OCI-LY3 (cell line): ENCODE measurements around the gene NUDT8.

Experiments used
- EZH2phosphoT487 ChIP-seq: fragments of 200-600 bp; shearing (Covaris generic); IDR thresholded peaks from 2 replicates; pipeline ENCODE4 v1.6.1; 2018; ENCODE audit warnings: antibody characterized with exemption, mixed run types, low read depth
- TF ChIP-seq, protein P1 (sequence below): fragments of 200-600, 300-600 bp; sonication (generic); IDR thresholded peaks from 2 replicates; pipeline ENCODE4 v1.5.1; 2014; ENCODE audit warnings: antibody characterized with exemption, low read length, low read depth

GRCh38 chr11:67606492-67607295 lies 23.0 kb downstream of the NUDT8 start, which contains the start of gene NDUFV1:
- TF ChIP-seq, protein P1, sequence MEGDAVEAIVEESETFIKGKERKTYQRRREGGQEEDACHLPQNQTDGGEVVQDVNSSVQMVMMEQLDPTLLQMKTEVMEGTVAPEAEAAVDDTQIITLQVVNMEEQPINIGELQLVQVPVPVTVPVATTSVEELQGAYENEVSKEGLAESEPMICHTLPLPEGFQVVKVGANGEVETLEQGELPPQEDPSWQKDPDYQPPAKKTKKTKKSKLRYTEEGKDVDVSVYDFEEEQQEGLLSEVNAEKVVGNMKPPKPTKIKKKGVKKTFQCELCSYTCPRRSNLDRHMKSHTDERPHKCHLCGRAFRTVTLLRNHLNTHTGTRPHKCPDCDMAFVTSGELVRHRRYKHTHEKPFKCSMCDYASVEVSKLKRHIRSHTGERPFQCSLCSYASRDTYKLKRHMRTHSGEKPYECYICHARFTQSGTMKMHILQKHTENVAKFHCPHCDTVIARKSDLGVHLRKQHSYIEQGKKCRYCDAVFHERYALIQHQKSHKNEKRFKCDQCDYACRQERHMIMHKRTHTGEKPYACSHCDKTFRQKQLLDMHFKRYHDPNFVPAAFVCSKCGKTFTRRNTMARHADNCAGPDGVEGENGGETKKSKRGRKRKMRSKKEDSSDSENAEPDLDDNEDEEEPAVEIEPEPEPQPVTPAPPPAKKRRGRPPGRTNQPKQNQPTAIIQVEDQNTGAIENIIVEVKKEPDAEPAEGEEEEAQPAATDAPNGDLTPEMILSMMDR: peak; percentile 48
- no peak for TF ChIP-seq EZH2phosphoT487
